Muscle layer of duodenum (tissue), 2 donors: ENCODE results near the gene BRSK2.

Experiments
- H3K27ac ChIP-seq: one replicate; pipeline ENCODE4 v1.7.0; 2013; ENCODE audit warnings: mild to moderate bottlenecking, low read length
- H3K27me3 ChIP-seq: one replicate; pipeline ENCODE4 v1.7.0; 2013; ENCODE audit warnings: low read depth, mild to moderate bottlenecking, control low read depth, low read length
- H3K36me3 ChIP-seq, 2 donors: one replicate each; pipeline ENCODE4 v1.7.0; 2013; ENCODE audit warnings: low read length in 2 of 2, control low read depth in 1 of 2, mild to moderate bottlenecking in 1 of 2; ENCODE audit not compliant: insufficient read depth in 2 of 2, control insufficient read depth in 1 of 2
- H3K4me1 ChIP-seq, 2 donors: one replicate each; pipeline ENCODE4 v1.7.0; 2013; ENCODE audit warnings: low read length in 2 of 2, mild to moderate bottlenecking in 2 of 2, control low read depth in 1 of 2, moderate library complexity in 1 of 2; ENCODE audit not compliant: insufficient read depth in 2 of 2, control insufficient read depth in 1 of 2
- H3K4me3 ChIP-seq, 2 donors: one replicate each; pipeline ENCODE4 v1.7.0; 2013; ENCODE audit warnings: low read length in 2 of 2, low read depth in 1 of 2, mild to moderate bottlenecking in 1 of 2
- H3K9me3 ChIP-seq, 2 donors: one replicate each; pipeline ENCODE4 v1.7.0; 2013; ENCODE audit warnings: low read length in 2 of 2, control low read depth in 1 of 2, mild to moderate bottlenecking in 1 of 2; ENCODE audit not compliant: control insufficient read depth in 1 of 2
- donor health status: healthy.

BRSK2 gene

GRCh38 chr11:1484695-1485503 lies 95.2 kb downstream of the BRSK2 start:
- Histone ChIP-seq H3K9me3 (no peaks in the 10 kb centered on the region), H3K27ac (peak overlapping the region; percentile 23), H3K27me3 (no peaks in the 10 kb centered on the region), H3K4me3 (peak overlapping the region in 1 of 2 donors; percentile 61), H3K36me3 (peaks cover 4 to 7% of the 10 kb centered on the region in 2 donors), H3K4me1 (peaks cover 16 to 95% of the 10 kb centered on the region in 2 donors)

- H3K4me1 ChIP-seq = peaks cover 16 to 89% of the 10 kb centered on the region in 2 donors
- peaks cover 0 to 1% of the 10 kb centered on the region in 2 donors for H3K36me3 ChIP-seq
- H3K9me3 ChIP-seq = no peaks in the 10 kb centered on the region
- H3K4me3 ChIP-seq = peak overlapping the region; percentile 21 to 61
- H3K27me3 ChIP-seq = no peaks in the 10 kb centered on the region
- H3K27ac ChIP-seq = no peak overlapping the region
These were observed 95.8 kb downstream of the BRSK2 start for GRCh38 chr11:1485504-1485885.

GRCh38 chr11:1486054-1486825 lies 96.5 kb downstream of the BRSK2 start, which contains the start of gene MOB2:
MOB2 (minus strand) TSS chr11:1486779; CDS start chr11:1486556, 223 bp downstream.
- Histone ChIP-seq H3K4me1 (peaks cover 16 to 82% of the 10 kb centered on the region in 2 donors), H3K27ac (no peak within 1 kb of the TSS), H3K27me3 (no peaks in the 10 kb centered on the region), H3K4me3 (peak within 1 kb of the TSS; percentile 21 to 61), H3K9me3 (no peaks in the 10 kb centered on the region), H3K36me3 (no peaks in the 10 kb centered on the region)

GRCh38 chr11:1487091-1487850 lies 97.5 kb downstream of the BRSK2 start:
- peaks cover 16 to 76% of the 10 kb centered on the region in 2 donors for H3K4me1 ChIP-seq
- H3K9me3 ChIP-seq = no peaks in the 10 kb centered on the region
- H3K36me3 ChIP-seq = no peaks in the 10 kb centered on the region
- no peak overlapping the region for H3K27ac ChIP-seq
- H3K27me3 ChIP-seq = no peaks in the 10 kb centered on the region
- H3K4me3 ChIP-seq = peak overlapping the region in 1 of 2 donors; percentile 61

GRCh38 chr11:1487851-1488574 lies 98.3 kb downstream of the BRSK2 start:
- Histone ChIP-seq H3K27me3 (no peaks in the 10 kb centered on the region), H3K9me3 (no peaks in the 10 kb centered on the region), H3K4me3 (peak overlapping the region in 1 of 2 donors; percentile 16), H3K4me1 (peaks cover 16 to 68% of the 10 kb centered on the region in 2 donors), H3K27ac (peak overlapping the region; percentile 39), H3K36me3 (no peaks in the 10 kb centered on the region)

DNA sequence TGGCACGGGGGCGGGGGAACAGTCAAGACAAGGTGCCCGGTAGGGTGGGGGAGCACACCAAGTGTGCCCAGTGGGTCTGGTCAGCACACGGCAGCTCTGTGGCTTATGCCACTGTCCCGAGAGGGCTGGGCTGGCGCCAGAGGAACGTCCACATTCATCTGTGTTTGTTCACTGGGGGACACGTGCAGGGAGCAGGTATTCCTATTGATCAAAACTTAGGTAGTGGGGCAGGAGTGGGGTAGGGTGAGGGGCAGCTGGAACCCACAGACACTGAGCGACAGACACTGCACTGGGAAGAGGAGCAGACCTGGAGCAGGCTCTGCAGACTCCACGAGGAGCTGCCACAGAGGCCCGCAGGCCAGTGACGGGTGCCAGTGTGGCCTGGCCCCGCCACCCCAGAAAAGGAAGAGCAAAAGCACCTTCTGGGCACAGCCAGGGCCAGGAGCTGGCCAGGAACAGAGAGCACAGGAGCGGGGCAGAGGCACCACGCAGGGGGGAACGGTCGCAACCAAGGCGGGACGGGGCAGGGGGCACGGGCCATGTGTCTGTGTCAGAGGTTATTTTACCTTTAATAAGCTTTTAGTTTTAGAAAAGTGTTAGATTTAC lies 98.9 kb downstream of the BRSK2 start:
- Histone ChIP-seq H3K9me3 (no peaks in the 10 kb centered on the region), H3K36me3 (no peaks in the 10 kb centered on the region), H3K4me1 (peaks cover 16 to 62% of the 10 kb centered on the region in 2 donors), H3K4me3 (no peak overlapping the region), H3K27me3 (no peaks in the 10 kb centered on the region), H3K27ac (no peak overlapping the region)

GRCh38 chr11:1490651-1491050 lies 100.9 kb downstream of the BRSK2 start:
- no peaks in the 10 kb centered on the region for H3K36me3 ChIP-seq
- H3K4me3 ChIP-seq = no peak overlapping the region
- no peaks in the 10 kb centered on the region for H3K9me3 ChIP-seq
- peaks cover 16 to 42% of the 10 kb centered on the region in 2 donors for H3K4me1 ChIP-seq
- no peak overlapping the region for H3K27ac ChIP-seq
- no peaks in the 10 kb centered on the region for H3K27me3 ChIP-seq

DNA sequence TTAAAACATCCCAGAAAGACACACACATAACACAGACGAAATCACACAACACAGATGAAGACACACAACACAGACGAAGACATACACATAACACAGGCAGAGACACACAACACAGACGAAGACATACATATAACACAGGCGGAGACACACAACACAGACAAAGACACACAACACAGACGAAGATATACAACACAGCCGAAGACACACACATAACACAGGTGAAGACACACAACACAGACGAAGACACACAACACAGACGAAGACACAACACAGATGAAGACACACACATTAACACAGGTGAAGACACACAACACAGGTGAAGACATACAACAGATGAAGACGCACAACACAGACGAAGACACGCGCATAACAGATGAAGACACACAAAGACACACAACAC lies 101.6 kb downstream of the BRSK2 start:
- H3K27me3 ChIP-seq = no peaks in the 10 kb centered on the region
- peaks cover 16 to 35% of the 10 kb centered on the region in 2 donors for H3K4me1 ChIP-seq
- no peak overlapping the region for H3K4me3 ChIP-seq
- no peaks in the 10 kb centered on the region for H3K9me3 ChIP-seq
- H3K36me3 ChIP-seq = no peaks in the 10 kb centered on the region
- H3K27ac ChIP-seq = no peak overlapping the region

DNA sequence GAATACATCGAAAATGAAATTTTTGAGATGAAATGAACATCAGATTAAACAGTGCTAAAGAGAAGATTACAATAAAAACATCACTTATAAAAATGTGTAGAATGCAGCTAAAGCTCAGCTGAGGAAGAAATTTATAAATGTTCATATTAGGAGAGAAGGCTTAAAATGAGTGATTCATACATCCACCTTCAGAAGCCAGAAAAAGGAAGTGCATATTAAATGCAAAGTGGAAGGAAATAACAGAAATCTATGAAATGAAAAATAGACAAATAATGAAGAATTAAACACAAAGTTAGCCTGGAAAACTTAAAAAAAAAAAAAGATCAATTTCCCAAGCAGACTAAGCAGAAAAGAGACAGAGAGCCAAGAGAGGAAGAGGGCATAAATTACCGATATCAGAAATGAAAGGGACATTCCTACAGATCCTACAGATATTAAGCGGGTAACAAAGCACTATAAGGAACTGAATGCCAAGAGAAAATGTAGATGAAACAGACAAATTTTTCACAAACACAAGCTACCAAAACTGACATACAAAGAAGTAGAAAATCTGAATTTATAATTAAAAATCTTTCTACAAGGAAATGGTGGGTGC lies 104.0 kb downstream of the BRSK2 start:
- Histone ChIP-seq H3K27me3 (no peaks in the 10 kb centered on the region), H3K4me1 (peaks cover 2 to 11% of the 10 kb centered on the region in 2 donors)

DNA sequence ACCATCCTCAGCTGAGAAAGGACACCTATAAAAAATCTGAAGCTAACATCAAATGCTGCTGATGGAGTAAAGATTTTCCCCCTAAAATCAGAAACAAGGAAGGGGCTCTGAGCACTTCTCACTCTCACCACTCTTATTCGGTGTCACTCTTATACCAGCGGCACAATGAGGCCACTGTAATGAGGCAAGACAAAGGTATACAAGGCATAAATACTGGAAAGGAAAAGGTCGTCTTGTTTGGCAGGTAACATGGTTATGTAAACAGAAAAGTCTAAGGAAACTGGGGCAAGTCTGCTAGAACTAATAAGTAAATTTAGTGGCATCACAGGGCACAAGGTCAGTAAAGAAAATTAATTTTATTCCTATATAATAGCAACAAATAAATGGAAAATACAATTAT lies 104.9 kb downstream of the BRSK2 start:
- H3K9me3 ChIP-seq = no peaks in the 10 kb centered on the region
- no peaks in the 10 kb centered on the region for H3K27me3 ChIP-seq
- no peak overlapping the region for H3K27ac ChIP-seq
- peaks cover 0 to 1% of the 10 kb centered on the region in 2 donors for H3K36me3 ChIP-seq
- H3K4me1 ChIP-seq = peaks cover 0 to 2% of the 10 kb centered on the region in 2 donors
- H3K4me3 ChIP-seq = no peak overlapping the region

More for the DNA sequence above, 104.0 kb downstream of the BRSK2 start:
- Histone ChIP-seq H3K27ac (no peak overlapping the region), H3K9me3 (no peaks in the 10 kb centered on the region), H3K4me3 (no peak overlapping the region), H3K36me3 (no peaks in the 10 kb centered on the region)
